Tibial artery (tissue), 4 donors: ENCODE measurements around the gene HP1BP3.
"Not testable (repeated sequence)": the region's sequence is repeated elsewhere in the genome, so short reads cannot be mapped to it uniquely, and the experiment has no call there.

Experiments used
- DNase-seq, 2 donors: peaks; one replicate each; pipeline ENCODE4 v3.0.0-alpha.2; 2019
- H3K27ac ChIP-seq, 2 donors: fragments of 200-600 bp; sonication (generic) in 1 of 2; 1 replicate in 1 of 2; 2 replicates in 1 of 2; pipeline ENCODE4 v1.5.1; 2018 to 2019; ENCODE audit warnings: mild to moderate bottlenecking in 1 of 2
- H3K27me3 ChIP-seq, 2 donors: fragments of 200-600 bp; sonication (generic) in 1 of 2; one replicate each; pipeline versions ENCODE4 v1.5.1 to v1.6.0; 2016 to 2019
- H3K36me3 ChIP-seq, 3 donors: fragments of 200-600 bp; sonication (generic) in 2 of 3; one replicate each; pipeline ENCODE4 v1.5.1; 2016 to 2019; ENCODE audit warnings: mild to moderate bottlenecking in 2 of 3
- H3K4me1 ChIP-seq, 4 donors: fragments of 200-600 bp; sonication (generic) in 2 of 4; 1 replicate in 3 of 4; 2 replicates in 1 of 4; pipeline ENCODE4 v1.5.1; 2016 to 2019
- H3K4me3 ChIP-seq, 2 donors: fragments of 200-600 bp; sonication (generic) in 1 of 2; 1 replicate in 1 of 2; 2 replicates in 1 of 2; pipeline ENCODE4 v1.5.1; 2018 to 2019; ENCODE audit warnings: mild to moderate bottlenecking in 2 of 2
- H3K9me3 ChIP-seq, 3 donors: fragments of 200-600 bp; sonication (generic) in 1 of 3; one replicate each; pipeline ENCODE4 v1.5.1; 2016 to 2019
- intact Hi-C: fragments of 100-400 bp; cut with DNase I; formaldehyde crosslinking; loops from one replicate; pipeline ENCODE4 v1.15.0; 2023; ENCODE audit warnings: low total_unique reads
- TF ChIP-seq, protein P1 (sequence below), 2 experiments: fragments of 200-600 bp in 1 of 2; fragments of 450-650 bp in 1 of 2; IDR thresholded peaks; one replicate each; pipeline ENCODE4 v1.5.1; 2017 to 2019; ENCODE audit warnings: antibody characterized with exemption in 2 of 2, mild to moderate bottlenecking in 1 of 2, moderate library complexity in 1 of 2

HP1BP3 gene

GRCh38 chr1:20721117-20722061 is 65.7 kb downstream of the HP1BP3 start:
- DNase-seq, result peak; percentile 18 to 61
- Histone ChIP-seq H3K27me3 (peaks cover 0 to 13% of the 10 kb centered on the region in 2 donors), H3K4me1 (peaks cover 0 to 14% (median 10%) of the 10 kb centered on the region in 4 donors), H3K9me3 (no peaks in the 10 kb centered on the region), H3K4me3 (no peak overlapping the region), H3K27ac (no peak overlapping the region), H3K36me3 (no peaks in the 10 kb centered on the region)
- intact Hi-C loops, result no loop called here
- TF ChIP-seq, protein P1, sequence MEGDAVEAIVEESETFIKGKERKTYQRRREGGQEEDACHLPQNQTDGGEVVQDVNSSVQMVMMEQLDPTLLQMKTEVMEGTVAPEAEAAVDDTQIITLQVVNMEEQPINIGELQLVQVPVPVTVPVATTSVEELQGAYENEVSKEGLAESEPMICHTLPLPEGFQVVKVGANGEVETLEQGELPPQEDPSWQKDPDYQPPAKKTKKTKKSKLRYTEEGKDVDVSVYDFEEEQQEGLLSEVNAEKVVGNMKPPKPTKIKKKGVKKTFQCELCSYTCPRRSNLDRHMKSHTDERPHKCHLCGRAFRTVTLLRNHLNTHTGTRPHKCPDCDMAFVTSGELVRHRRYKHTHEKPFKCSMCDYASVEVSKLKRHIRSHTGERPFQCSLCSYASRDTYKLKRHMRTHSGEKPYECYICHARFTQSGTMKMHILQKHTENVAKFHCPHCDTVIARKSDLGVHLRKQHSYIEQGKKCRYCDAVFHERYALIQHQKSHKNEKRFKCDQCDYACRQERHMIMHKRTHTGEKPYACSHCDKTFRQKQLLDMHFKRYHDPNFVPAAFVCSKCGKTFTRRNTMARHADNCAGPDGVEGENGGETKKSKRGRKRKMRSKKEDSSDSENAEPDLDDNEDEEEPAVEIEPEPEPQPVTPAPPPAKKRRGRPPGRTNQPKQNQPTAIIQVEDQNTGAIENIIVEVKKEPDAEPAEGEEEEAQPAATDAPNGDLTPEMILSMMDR (IDR thresholded peaks at IDR 0.05), result no peak

DNA sequence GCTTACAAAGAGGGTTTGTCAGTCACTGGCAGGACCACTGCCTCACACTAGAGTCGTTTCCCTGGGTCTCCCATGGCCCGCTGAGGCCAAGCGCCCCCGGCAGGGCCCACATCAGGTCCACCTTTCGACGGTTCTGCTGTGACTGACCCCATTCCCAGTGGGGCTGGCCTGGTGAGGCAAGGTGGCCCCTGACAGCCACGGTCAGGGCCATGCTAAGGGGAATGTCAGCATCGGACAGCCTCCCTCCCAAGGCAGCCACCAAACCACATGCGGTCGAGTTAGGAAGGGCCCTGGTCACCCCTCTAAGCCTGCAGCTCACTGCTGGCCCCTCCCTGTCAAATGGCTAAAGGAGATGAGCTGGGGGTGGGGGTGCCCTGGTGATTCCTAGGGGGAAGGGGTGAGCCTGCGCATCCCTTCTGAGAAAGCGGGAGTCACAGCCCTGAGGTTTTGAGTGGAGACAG is 66.4 kb downstream of the HP1BP3 start:
- H3K4me1 ChIP-seq, result peaks cover 0 to 14% (median 10%) of the 10 kb centered on the region in 4 donors
- peak; percentile 17 to 57 for DNase-seq
- peaks cover 0 to 20% of the 10 kb centered on the region in 2 donors for H3K27me3 ChIP-seq
- no peaks in the 10 kb centered on the region for H3K9me3 ChIP-seq
- intact Hi-C loops, result no loop called here
- TF ChIP-seq, protein P1 (IDR thresholded peaks at IDR 0.05), result no peak
- no peak overlapping the region for H3K27ac ChIP-seq
- no peaks in the 10 kb centered on the region for H3K36me3 ChIP-seq
- H3K4me3 ChIP-seq, result no peak overlapping the region

DNA sequence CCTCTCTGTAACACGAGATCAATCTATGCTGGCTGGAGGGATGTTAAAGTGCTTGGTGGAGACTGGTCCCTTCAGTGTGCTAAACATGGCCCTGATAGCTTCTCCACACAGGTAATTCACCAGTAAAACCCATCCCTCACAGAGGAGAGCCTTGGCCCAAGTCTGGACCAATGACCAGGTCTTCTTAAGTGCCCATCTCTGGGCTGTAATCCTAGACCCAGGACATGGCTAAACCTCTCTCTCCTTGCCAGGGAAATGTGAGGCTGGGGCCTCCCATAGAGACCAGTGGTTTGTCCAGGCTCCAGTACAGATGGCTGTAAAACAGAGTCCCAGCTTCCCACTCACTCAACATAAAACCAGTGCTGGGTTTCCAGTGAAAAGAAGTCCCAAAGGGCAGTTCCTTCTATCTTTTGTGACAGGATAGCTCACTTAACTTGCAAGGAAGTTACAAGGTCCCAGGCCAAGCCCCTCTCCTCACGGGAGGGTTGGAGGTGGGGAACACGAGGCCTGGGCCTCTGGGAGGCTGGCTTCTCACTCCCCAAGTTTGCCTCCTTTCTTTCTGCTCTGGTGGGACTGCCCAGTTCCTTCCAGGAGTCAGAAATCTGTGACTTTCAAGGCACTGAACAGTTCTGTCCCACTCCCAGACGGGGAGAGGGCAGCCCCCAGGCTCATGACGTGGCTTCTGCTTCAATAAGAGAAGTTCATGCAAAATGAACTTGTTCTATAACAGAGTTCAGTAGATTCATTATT is 67.1 kb downstream of the HP1BP3 start:
- no peak overlapping the region for H3K4me3 ChIP-seq
- TF ChIP-seq, protein P1 (IDR thresholded peaks at IDR 0.05), result no peak
- no peaks in the 10 kb centered on the region for H3K9me3 ChIP-seq
- peak; percentile 13 to 25 for DNase-seq
- no peaks in the 10 kb centered on the region for H3K36me3 ChIP-seq
- peaks cover 0 to 14% (median 10%) of the 10 kb centered on the region in 4 donors for H3K4me1 ChIP-seq
- intact Hi-C loops, result loop anchor here (5.0 kb wide), 1 partner anchor 1177 kb away; no protein-coding TSS in a partner anchor
- H3K27ac ChIP-seq, result no peak overlapping the region
- peaks cover 0 to 24% of the 10 kb centered on the region in 2 donors for H3K27me3 ChIP-seq

DNA sequence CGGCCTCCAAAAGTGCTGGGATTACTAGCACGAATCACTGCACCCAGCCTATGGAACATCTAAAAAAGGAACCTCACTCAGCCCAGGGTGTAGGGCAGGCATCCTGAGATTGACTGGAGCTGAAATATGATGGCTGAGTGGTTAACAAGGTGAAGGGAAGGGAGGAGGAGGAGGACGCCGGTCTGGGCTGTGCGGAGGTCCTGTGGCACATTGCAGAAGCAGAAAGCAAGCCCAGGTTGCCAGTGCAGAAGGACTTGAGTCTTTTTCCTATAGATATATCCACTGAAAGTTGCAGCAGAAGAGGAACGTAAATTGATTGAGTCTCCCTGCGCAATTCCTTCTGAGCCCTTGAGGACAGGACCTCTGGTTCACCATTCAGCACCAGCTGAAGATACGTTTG is 67.8 kb downstream of the HP1BP3 start:
- H3K36me3 ChIP-seq, result no peaks in the 10 kb centered on the region
- TF ChIP-seq, protein P1 (IDR thresholded peaks at IDR 0.05), result no peak
- peaks cover 0 to 14% (median 10%) of the 10 kb centered on the region in 4 donors for H3K4me1 ChIP-seq
- peak in 1 of 2 donors; percentile 17 for DNase-seq
- intact Hi-C loops, result loop anchor here (5.0 kb wide), 1 partner anchor 1178 kb away; no protein-coding TSS in a partner anchor
- no peak overlapping the region for H3K4me3 ChIP-seq
- H3K9me3 ChIP-seq, result no peaks in the 10 kb centered on the region
- H3K27ac ChIP-seq, result no peak overlapping the region
- peaks cover 0 to 28% of the 10 kb centered on the region in 2 donors for H3K27me3 ChIP-seq

DNA sequence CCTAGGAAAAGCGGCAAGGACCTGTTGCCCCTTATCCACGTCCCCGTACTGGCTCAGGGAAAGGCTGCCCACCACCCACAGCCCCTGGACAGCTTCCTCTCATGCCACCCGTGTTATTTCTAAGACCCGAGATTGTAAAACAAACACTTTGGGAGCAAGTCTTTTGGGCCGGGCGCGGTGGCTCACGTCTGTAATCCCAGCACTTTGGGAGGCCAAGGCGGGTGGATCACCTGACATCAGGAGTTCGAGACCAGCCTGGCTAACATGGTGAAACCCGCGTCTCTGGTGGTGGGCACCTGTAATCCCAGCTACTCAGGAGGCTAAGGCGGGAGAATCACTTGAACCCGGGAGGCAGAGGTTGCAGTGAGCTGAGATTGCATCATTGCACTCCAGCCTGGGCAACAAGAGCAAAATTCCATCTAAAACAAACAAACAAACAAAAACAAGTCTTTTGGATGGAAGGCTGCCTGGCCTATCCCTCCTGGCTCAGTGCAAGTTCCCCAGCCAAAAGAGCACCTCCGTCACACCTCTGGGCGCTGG is 68.7 kb downstream of the HP1BP3 start:
- H3K27ac ChIP-seq, H3K36me3 ChIP-seq, H3K9me3 ChIP-seq: not testable (repeated sequence)
- H3K4me1 ChIP-seq, result peaks cover 0 to 14% (median 10%) of the 10 kb centered on the region in 4 donors
- intact Hi-C loops, result loop anchor here (5.0 kb wide), 1 partner anchor 1179 kb away; no protein-coding TSS in a partner anchor
- peaks cover 0 to 32% of the 10 kb centered on the region in 2 donors for H3K27me3 ChIP-seq
- peak in 1 of 2 donors; percentile 50 for DNase-seq
- peak overlapping the region; percentile 43 to 52 for H3K4me3 ChIP-seq
